GM12865 (cell line): ENCODE data around the gene SLC9C1.

Experiments
- DNase-seq: peaks from one replicate; pipeline ENCODE4 v3.0.0; 2010; ENCODE audit warnings: low read depth
- H3K4me3 ChIP-seq: 2 replicates; pipeline ENCODE4 v1.5.1; 2011; ENCODE audit warnings: mild to moderate bottlenecking, low read depth, low read length, control low read depth
- CTCF ChIP-seq: IDR thresholded peaks from 2 replicates; pipeline ENCODE4 v1.5.1; 2011; ENCODE audit warnings: low read length, control low read depth, low read depth, inconsistent platforms; ENCODE audit not compliant: insufficient read depth; ENCODE audit errors: missing control alignments

SLC9C1 gene

GRCh38 chr3:112121577-112122547 lies 172.2 kb downstream of the SLC9C1 start:
- no peak overlapping the region for H3K4me3 ChIP-seq
- TF ChIP-seq CTCF = no peak
- no peak for DNase-seq

- no peak for TF ChIP-seq CTCF
- peak overlapping the region; percentile 45 for H3K4me3 ChIP-seq
- DNase-seq = peak; percentile 78
Observed at GRCh38 chr3:112119962-112120836, 173.8 kb downstream of the SLC9C1 start.

DNA sequence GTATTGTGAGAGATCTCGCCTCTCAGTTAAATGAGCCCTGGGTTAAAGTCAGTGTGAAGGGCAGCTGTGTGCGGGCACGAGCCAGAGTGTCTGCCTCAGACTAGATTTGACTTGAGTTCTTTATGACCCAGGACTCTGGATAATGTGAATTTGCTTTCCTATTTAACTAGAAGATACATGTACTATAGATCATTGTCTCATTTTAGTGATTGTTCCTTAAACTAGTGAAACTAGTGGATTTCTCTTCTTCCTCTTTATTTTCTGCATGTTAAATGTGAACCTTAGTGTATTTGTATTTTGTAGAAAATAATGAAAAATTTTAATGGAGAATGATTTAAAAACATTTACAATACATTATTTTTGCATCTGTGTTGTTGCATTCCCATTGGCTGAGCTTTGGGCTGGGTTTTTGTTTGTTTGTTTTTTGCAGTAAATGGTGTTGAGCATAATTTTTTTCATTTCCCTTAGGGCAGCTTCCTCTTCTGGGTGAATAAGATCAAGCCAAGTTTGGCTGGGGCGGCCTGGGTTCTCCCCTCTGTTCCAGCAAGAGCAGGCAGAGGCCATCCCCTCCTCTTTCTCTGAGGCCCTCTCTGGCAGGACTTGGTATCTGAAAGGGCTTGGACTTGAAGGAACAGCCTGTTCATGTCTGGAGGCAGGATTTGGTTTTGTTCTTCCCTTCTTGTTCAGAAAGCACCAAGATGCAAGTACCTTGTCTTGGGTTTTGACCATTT lies 176.0 kb downstream of the SLC9C1 start:
- TF ChIP-seq CTCF = peak; percentile 38
- peak; percentile 87 for DNase-seq
- H3K4me3 ChIP-seq = peak overlapping the region; percentile 41

GRCh38 chr3:112117415-112117814 lies 176.6 kb downstream of the SLC9C1 start:
- TF ChIP-seq CTCF = no peak
- peak overlapping the region; percentile 41 for H3K4me3 ChIP-seq
- no peak for DNase-seq

DNA sequence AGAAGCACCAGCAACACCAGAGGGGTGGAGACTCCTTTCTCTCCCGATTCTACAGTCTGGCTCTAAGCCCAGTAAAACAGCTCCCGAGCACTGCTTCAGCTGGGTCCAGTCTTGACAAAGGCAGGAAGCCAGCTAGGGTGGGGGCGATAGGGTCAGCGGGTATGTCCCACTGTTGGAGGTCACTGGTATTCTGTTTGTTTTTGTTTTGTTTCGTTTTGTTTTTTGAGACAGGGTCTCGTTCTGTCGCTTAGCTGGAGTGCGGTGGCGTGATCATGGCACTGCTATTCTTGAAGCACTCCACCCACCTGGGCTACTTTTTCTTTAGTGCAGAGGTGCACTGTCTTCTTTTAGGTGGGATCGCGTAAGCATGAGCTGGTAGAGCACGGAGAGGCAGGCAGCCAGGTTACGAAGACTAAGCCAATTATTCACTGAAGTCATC lies 177.2 kb downstream of the SLC9C1 start:
- no peak for TF ChIP-seq CTCF
- peak overlapping the region; percentile 41 for H3K4me3 ChIP-seq
- DNase-seq = peak; percentile 54

DNA sequence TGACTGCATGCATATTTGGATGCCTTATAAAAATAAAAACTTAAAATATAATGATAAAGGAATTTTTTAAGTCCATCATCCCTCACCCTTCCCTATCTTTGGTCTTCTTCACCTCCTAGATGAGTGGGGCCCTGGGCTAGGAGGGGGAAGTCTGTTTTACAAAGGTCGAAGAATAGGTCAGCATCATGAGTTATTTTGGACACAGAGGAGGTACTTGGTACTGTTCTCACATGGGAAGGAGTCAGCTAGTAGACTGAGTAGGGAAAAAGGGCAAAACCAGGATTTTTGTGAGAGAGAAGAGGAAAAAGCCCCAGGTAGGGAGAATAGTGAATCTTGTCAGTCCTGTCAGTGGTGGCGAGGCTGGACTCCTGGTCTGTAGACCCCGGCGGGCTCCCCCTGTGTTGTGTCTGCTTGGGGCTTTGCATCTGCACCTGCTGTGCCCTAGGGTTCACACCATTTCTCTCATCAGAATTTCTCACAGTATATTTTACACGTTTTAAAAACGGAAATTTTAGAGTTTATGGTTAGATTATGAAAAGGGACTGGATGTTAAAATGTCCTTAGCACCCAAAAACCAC lies 178.1 kb downstream of the SLC9C1 start:
- DNase-seq = peak; percentile 71
- peak overlapping the region; percentile 41 for H3K4me3 ChIP-seq
- TF ChIP-seq CTCF = no peak
